Muscle of leg (tissue), 11 donors: Measurements from ENCODE around the gene GRAMD4. TPM values are rescaled to one million over a fixed set of nuclear protein-coding genes. Genes with fewer than 3 reads are reported as not detected.
A peak's percentile ranks its signal among the peaks of the same experiment; 100 is the strongest.

Source experiments
- DNase-seq: peaks from one replicate; pipeline ENCODE4 v3.0.0; 2013
- H3K27ac ChIP-seq: one replicate; pipeline ENCODE4 v1.5.1; 2013; ENCODE audit warnings: mild to moderate bottlenecking, low read length, control low read depth
- H3K27me3 ChIP-seq: one replicate; pipeline ENCODE4 v1.6.1; 2013; ENCODE audit warnings: low read length; ENCODE audit not compliant: control insufficient read depth, insufficient read depth
- H3K36me3 ChIP-seq: one replicate; pipeline ENCODE4 v1.6.1; 2013; ENCODE audit warnings: low read length; ENCODE audit not compliant: control insufficient read depth, insufficient read depth
- H3K4me1 ChIP-seq: one replicate; pipeline ENCODE4 v1.6.1; 2013; ENCODE audit warnings: low read length; ENCODE audit not compliant: control insufficient read depth, insufficient read depth
- H3K4me3 ChIP-seq: one replicate; pipeline ENCODE4 v1.5.1; 2013; ENCODE audit warnings: low read length, control low read depth
- H3K9me3 ChIP-seq: replicated peaks from 2 replicates; pipeline ENCODE4 v1.6.1; 2013; ENCODE audit warnings: low read depth, low read length; ENCODE audit not compliant: control insufficient read depth
- WGBS: methylation state at CpG from one replicate; pipeline ENCODE4 v1.1.5; 2013; ENCODE audit warnings: missing lambda C conversion rate; ENCODE audit not compliant: insufficient coverage; 5-methylcytosine and 5-hydroxymethylcytosine counted together
- polyA plus RNA-seq, 8 donors: library from polyadenylated mRNA; unstranded; fragments of 120-200 nt; gene quantifications; one replicate each; pipeline versions ENCODE4 v1.2.1 to v1.2.3, GENCODE V29; 2013; ENCODE audit warnings: inconsistent platforms in 1 of 8, low replicate concordance in 1 of 8; ENCODE audit not compliant: insufficient read length in 8 of 8, insufficient read depth in 1 of 8
- total RNA-seq: library from RNA; stranded (reverse); fragments of 120-200 nt; gene quantifications from one replicate; pipeline ENCODE4 v1.2.4, GENCODE V29; 2013

Gene GRAMD4
- total and polyA plus RNA-seq, 9 donors: 10.5 to 19.9 (median 14.0) TPM

DNA sequence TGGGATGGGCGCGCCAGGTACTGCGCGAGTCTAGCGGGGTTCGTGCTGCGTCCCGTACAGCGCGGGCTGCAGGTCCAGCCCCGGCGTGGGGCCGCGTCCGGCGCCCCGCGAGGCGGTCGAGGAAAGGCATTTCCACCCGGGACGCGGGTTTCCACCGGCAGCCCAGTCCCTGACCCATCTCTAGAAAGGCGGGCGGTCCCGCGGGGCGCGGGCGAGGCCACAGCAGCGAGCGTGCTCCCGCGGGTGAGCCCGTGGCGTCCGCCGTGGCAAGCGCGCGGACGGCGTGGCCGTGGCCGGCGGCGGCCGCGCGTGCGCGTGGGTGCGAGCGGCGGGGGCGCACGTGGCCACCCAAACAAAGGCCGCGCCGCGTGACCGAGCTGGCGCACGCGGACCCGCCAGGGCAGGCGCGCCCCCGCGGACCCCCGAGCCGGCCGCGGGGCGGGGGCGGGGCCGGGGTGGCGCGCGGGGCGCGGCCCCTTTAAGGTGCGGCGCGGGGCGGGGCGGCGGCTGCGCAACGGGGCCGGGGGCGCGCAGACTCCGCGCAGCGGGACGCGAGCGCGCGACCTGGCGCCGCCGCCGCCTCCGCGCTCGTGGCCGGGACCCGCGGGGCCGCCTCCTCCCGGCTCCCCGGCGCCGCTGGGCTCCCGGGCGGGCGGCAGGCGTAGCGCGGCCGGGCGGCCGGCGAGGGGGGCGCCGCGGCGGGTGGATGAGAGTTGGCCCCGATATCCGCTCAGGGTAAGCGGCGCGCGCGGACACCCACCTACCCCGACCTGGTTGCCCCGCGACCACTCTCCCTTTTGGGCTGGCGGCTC is 43.4 kb upstream of the GRAMD4 start:
- peaks cover 43% of the 10 kb centered on the region for H3K4me1 ChIP-seq
- DNase-seq: peak; percentile 83
- WGBS: under 1% methylated on average over 138 of the region's 142 CpGs

DNA sequence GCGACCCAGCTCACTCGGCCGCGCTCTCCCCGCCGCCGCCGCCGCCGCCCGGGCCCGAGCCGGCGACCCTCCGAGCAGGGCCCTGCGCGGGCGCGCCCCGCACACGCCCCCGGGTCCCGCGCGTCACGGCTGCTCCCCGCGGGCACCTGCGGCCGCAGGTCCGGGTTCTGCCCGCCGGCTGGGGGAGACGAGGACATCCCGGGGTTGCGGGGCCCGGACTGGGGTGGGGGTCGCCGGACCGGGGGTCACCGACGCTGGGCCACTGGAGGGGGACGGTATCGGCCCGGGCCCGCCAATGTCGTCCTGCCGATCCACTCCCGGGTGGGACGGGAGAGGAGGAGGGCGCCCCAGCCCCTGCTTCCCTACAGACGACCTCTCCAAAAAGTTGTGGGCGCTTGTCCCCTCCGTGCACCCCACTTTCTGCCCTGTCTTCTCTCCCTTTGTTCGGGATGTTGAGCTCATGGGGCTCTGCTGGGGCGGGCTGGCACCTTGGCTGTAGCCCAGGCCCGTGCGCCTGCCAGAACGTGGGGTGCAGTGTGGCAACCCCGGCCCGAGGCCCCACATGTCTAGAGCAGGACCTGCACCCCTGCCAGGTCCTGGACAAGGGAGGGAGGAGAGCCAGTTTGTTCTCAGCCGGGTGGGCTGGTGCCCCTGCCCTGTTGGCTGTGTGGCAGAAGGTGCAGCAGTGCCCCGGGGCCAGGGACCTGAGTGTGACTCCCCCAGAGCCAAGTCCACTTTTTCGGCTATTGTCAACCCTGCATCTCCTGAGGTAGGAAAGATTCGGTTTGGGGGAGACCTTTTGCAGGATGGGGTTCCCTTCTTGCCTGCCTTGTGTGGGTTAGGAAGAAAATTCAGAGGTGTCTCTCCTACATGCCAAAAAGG is 42.6 kb upstream of the GRAMD4 start:
- Histone ChIP-seq H3K27ac (no peak overlapping the region), H3K4me1 (peaks cover 45% of the 10 kb centered on the region), H3K9me3 (no peaks in the 10 kb centered on the region), H3K36me3 (no peaks in the 10 kb centered on the region), H3K27me3 (no peaks in the 10 kb centered on the region), H3K4me3 (peak overlapping the region; percentile 63)
- WGBS: 1% methylated on average over 56 of the region's 65 CpGs
- peak; percentile 27 for DNase-seq

More for the DNA sequence above, 43.4 kb upstream of the GRAMD4 start:
- Histone ChIP-seq H3K27ac (no peak overlapping the region), H3K9me3 (peaks cover 5% of the 10 kb centered on the region), H3K27me3 (no peaks in the 10 kb centered on the region), H3K4me3 (peak overlapping the region; percentile 63), H3K36me3 (no peaks in the 10 kb centered on the region)

DNA sequence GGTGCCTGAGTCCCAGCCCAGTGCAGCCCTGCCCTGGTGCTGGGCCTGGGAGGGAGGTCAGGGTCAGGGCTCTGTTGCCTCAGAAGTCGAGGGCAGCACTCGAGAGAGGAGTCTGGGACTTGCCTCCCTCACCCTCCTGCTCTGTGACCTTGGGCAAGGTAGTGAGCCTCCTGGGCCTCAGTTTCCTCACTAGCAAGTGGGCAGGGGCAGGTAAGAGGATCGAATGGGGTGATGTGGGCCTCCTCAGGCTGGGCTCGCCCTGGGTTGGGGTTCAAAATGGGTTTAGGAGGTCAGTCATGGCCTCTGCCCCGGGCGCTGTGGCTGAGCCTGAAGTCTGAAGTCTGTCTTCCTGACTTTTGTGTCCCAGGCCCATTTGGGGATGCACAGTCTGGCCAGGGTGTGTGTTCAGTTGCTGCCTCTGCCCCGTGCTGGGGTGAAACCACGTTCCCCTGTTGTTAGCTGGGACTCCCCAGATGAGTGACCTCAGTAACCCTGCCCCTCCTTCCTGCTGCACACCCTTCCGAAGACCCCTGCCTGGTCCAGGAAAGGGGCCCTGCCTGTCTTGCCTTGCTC is 41.8 kb upstream of the GRAMD4 start:
- Histone ChIP-seq H3K9me3 (no peaks in the 10 kb centered on the region), H3K4me1 (peaks cover 45% of the 10 kb centered on the region), H3K36me3 (no peaks in the 10 kb centered on the region), H3K4me3 (peak overlapping the region; percentile 63), H3K27ac (no peak overlapping the region), H3K27me3 (no peaks in the 10 kb centered on the region)
- DNase-seq: no peak
- WGBS: 49% methylated on average over 7 of the region's 9 CpGs

GRCh38 chr22:46578824-46579561 is 41.2 kb upstream of the GRAMD4 start:
- WGBS: 33% methylated on average over 7 of the region's 15 CpGs
- no peaks in the 10 kb centered on the region for H3K27me3 ChIP-seq
- no peaks in the 10 kb centered on the region for H3K9me3 ChIP-seq
- peak; percentile 72 for DNase-seq
- peaks cover 45% of the 10 kb centered on the region for H3K4me1 ChIP-seq
- no peaks in the 10 kb centered on the region for H3K36me3 ChIP-seq
- H3K27ac ChIP-seq: no peak overlapping the region
- no peak overlapping the region for H3K4me3 ChIP-seq

DNA sequence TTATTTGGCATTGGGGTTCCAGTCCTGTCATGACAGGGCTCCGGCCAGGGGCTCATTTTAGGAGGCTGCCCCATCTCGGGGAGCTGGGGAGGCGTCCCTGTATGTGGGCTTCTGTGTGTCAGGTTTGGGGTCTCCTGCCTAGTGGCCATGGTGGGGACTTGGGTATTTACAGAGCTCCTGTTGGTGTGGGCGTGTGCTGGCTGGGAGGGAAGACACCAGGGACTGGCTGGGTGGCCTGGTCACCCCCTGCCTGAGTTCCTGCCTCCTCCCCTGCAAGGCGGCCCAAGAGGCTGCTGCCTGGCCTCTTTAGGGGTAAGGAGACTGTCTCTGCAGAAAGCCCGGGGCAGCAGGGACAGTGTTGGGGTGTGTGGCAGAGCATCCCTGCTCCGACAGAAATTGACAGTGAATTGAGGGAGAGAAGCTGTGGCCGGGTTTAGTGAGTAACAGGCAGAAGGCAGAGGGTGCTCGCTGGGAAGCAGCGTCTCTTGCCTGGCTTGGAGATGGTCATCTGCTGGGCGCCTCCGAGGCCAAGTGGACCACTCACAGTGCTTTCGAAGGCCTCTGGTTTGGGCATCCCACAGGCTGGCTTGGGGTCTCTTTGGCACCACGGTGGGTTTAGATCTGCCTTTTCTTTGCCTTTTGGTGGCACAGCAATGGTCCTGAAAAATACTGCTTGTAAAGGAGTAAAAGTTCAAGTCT is 40.3 kb upstream of the GRAMD4 start:
- Histone ChIP-seq H3K9me3 (no peaks in the 10 kb centered on the region), H3K27me3 (no peaks in the 10 kb centered on the region), H3K27ac (no peak overlapping the region), H3K4me1 (peaks cover 53% of the 10 kb centered on the region), H3K4me3 (no peak overlapping the region), H3K36me3 (no peaks in the 10 kb centered on the region)
- 92% methylated on average over 12 of the region's 14 CpGs for WGBS
- no peak for DNase-seq

DNA sequence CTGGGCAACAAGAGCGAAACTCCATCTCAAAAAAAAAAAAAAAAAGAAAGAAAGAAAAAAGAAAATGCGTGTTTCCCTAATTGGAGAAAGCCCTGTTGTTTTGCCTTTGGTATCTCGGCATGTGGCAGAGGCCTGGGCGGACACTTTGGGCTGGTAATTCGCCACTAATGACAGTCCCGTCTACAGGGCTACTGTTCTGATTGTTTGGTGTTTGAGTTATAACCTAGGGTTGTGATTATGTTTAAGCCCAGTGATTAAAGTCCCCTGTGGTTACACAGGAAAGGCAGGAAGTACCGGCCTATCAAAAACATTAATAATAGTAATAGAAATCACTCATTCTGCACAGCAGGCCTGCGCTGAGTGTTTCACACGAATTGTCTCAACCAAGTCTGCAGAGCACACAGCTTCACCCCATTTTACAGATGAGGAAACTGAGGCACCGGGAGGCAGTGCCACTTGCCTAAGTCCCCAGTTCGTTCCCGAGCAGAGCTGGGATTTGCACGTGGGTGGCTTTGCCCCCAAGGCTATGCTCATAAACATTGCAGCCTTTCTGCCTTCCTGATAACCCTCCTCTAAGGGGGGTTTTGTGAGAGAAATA is 39.1 kb upstream of the GRAMD4 start:
- no peak for DNase-seq
- Histone ChIP-seq H3K4me1 (peaks cover 50% of the 10 kb centered on the region), H3K27me3 (no peaks in the 10 kb centered on the region), H3K9me3 (no peaks in the 10 kb centered on the region), H3K27ac (no peak overlapping the region), H3K4me3 (no peak overlapping the region), H3K36me3 (no peaks in the 10 kb centered on the region)
- 77% methylated on average over 5 of the region's 13 CpGs for WGBS

DNA sequence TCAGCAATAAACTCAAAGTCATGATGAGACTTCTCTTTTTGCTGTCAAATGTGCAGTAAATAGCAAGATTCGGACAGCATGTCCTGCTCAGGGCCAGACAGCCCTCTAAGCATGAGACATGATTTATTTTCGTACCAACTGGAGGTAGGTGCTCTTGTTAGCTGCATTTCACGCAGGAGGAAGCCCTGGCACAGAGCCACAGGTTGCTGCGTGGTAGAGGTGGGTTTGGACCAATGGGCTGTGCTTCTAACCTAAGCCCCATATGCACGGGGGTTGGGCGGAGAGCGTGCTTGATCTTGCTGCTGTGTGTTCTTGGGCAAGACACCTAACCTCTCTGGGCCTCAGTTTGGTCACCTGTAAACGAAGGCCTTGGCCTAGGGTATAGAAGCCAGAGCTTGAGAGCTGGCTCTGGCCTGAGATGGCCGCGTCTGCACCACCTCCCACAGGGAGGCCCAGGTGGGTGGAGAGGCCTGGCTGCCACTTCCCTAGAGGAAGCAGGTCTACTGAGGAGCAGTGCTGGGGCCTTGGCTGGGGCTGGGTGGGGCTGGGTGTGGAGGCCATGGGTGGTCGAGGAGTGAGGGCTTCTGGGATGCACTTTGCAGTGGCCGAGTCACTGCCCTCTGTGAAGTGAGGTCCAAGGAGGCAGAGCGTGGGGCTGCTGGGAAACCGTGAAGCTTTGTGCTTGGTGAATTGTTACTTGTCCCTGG is 38.5 kb upstream of the GRAMD4 start:
- 83% methylated on average over 12 of the region's 14 CpGs for WGBS
- no peak overlapping the region for H3K27ac ChIP-seq

GRCh38 chr22:46582281-46582933 is 37.8 kb upstream of the GRAMD4 start:
- Histone ChIP-seq H3K27ac (no peak overlapping the region), H3K27me3 (no peaks in the 10 kb centered on the region), H3K4me3 (no peak overlapping the region), H3K9me3 (no peaks in the 10 kb centered on the region), H3K36me3 (no peaks in the 10 kb centered on the region), H3K4me1 (peaks cover 54% of the 10 kb centered on the region)
- DNase-seq: no peak
- WGBS: 76% methylated on average over 11 of the region's 14 CpGs

More for the DNA sequence above, 38.5 kb upstream of the GRAMD4 start:
- H3K36me3 ChIP-seq: no peaks in the 10 kb centered on the region
- H3K9me3 ChIP-seq: no peaks in the 10 kb centered on the region
- no peaks in the 10 kb centered on the region for H3K27me3 ChIP-seq
- peaks cover 46% of the 10 kb centered on the region for H3K4me1 ChIP-seq
- no peak overlapping the region for H3K4me3 ChIP-seq
- DNase-seq: no peak
